Psoas muscle (tissue), 8 donors: Measurements from ENCODE around the gene RBM5. TPM values are rescaled to one million over a fixed set of nuclear protein-coding genes. Genes with fewer than 3 reads are reported as not detected.

Experiments
- ATAC-seq, 4 donors: fragments of 200-7000 bp; cut with Tn5 transposase; one replicate each; pipeline ENCODE4 v1.9.1; 2020; ENCODE audit warnings: moderate library complexity in 3 of 4, mild to moderate bottlenecking in 2 of 4
- DNase-seq, 2 donors: peaks; one replicate each; pipeline ENCODE4 v3.0.0-alpha.2; 2020
- H3K27ac ChIP-seq: fragments of 200-600 bp; one replicate; pipeline ENCODE4 v1.8.0; 2022
- H3K27me3 ChIP-seq, 3 donors: fragments of 200-600 bp in 1 of 3; one replicate each; pipeline versions ENCODE4 v1.6.1 to v1.8.0; 2013 to 2022; ENCODE audit warnings: low read length in 2 of 3, mild to moderate bottlenecking in 2 of 3, moderate library complexity in 1 of 3; ENCODE audit not compliant: insufficient read depth in 3 of 3
- H3K36me3 ChIP-seq, 2 donors: fragments of 200-600 bp in 1 of 2; one replicate each; pipeline versions ENCODE4 v1.6.1 to v1.8.0; 2013 to 2022; ENCODE audit warnings: low read depth in 1 of 2, mild to moderate bottlenecking in 1 of 2, moderate library complexity in 1 of 2; ENCODE audit not compliant: insufficient read depth in 1 of 2
- H3K4me1 ChIP-seq: fragments of 200-600 bp; one replicate; pipeline ENCODE4 v1.8.0; 2022
- H3K4me3 ChIP-seq: fragments of 200-600 bp; one replicate; pipeline ENCODE4 v1.8.0; 2022; ENCODE audit warnings: mild to moderate bottlenecking
- H3K9me3 ChIP-seq: fragments of 200-600 bp; one replicate; pipeline ENCODE4 v1.8.0; 2022
- WGBS, 3 donors: extraction: QIAGEN DNeasy Blood & Tissue Kit; methylation state at CpG; one replicate each; pipeline versions ENCODE4 v1.1.6 to v1.1.7; 2013; 5-methylcytosine and 5-hydroxymethylcytosine counted together
- intact Hi-C, 2 donors: fragments of 100-400 bp; cut with DNase I; formaldehyde crosslinking; loops; one replicate each; pipeline versions ENCODE4 v1.11.0 to v1.14.2; 2022
- long read RNA-seq, 2 donors: library from polyadenylated mRNA; unstranded; transcript quantifications; one replicate each; pipeline ENCODE4 v2.0.0, GENCODE V29; 2021
- polyA plus RNA-seq, 3 donors: library from polyadenylated mRNA; stranded (reverse); fragments of 200-250 nt; gene quantifications; one replicate each; pipeline ENCODE4 v1.2.3, GENCODE V29; 2013
- total RNA-seq, 4 donors: library from RNA; stranded (reverse); fragmentation: NEBNext Ultra II Directional in 2 of 4; extraction: Animal tissue kit (Norgen Biotek cat#: 25700) in 2 of 4; gene quantifications; one replicate each; pipeline versions ENCODE4 v1.2.1 to v1.2.4, GENCODE V29; 2021 to 2023
- TF ChIP-seq, protein P1 (sequence below): fragments of 200-600 bp; IDR thresholded peaks from one replicate; pipeline ENCODE4 v1.8.0; 2022; ENCODE audit warnings: antibody characterized with exemption
- donor health status: healthy with polysubstance abuse.
- donor health status: DM: no; HTN: no; CAD: no; lungs with moderate emphysema.
- donor health status: Bipolar disorder and iron deficiency.
- donor health status: healthy.
- donor health status: DM: yes; HTN: yes; CAD: no.
- donor health status: DM: no; HTN: no; CAD: no.
- donor health status: DM: no; HTN: no; CAD: no.
- donor health status: DM: yes; HTN: yes; CAD: no.

The RBM5 gene
- total RNA-seq = 10 to 100 TPM; 35.6 to 61.4 (median 55.2) TPM
- polyA plus RNA-seq = 10 to 100 TPM; 30.7 to 35.0 (median 31.1) TPM
- long read RNA-seq, donor 1, transcript RBM5-201 (25 exons, 3,188 nt) = major isoform, 17 of 37 reads
- long read RNA-seq, donor 1, partial matches to known transcripts = 9 of 37 reads
- long read RNA-seq, donor 1, other reads (novel, unspliced or antisense) = 11 of 37 reads
- long read RNA-seq, donor 2, transcript RBM5-201 (25 exons, 3,188 nt) = major isoform, 26 of 49 reads
- long read RNA-seq, donor 2, partial matches to known transcripts = 7 of 49 reads
- long read RNA-seq, donor 2, other reads (novel, unspliced or antisense) = 15 of 49 reads

DNA sequence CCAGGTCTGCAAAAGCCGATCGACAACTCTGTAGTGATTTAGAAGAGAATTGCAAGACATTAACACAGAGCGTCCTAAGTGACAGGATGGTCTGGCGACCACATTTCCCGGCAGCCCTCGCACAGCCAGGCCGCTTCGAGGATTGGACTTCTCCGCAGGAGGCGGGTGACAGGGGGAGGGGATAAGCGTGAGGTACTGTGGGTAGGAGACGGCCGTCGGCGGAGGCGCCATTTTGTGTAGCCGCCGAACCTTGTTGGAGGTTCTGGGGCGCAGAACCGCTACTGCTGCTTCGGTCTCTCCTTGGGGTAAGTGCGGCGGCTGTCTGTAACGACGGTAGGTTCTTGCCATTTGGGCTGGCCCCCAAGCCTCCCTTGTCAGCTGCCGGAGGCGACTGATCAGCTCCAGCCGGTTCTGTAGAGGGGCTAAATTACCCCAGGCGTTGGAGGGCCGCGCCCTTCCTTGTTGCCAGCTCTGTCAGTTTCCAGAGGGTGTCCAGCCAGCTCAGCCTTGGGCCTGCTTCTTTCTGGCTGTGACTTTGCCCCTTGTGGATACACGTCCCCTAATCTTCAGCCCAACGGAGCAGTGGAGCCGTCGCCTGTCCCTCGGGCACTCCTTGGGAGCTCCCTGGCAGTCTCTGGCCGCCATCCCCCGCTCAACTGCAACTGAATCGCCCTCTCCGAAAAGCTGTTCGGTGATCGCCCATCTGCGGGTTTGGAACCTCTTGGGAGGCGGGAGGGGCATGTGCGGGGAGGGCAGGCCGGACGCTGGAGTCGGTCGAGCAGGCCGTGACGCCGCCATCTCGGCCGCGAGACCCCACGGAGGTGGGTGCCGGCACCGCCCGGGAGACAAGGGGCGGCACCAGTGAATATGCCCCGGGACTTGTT, at the start of gene RBM5:
RBM5 (plus strand) TSS at position 195 of the 884 bp plus-strand sequence. CDS start 1,516 bp downstream, outside the sequence.
- Histone ChIP-seq H3K9me3 (no peaks in the 10 kb centered on the region), H3K27me3 (no peaks in the 10 kb centered on the region), H3K4me1 (peaks cover 20% of the 10 kb centered on the region), H3K4me3 (peak within 1 kb of the TSS; percentile 100), H3K36me3 (peaks cover 3 to 39% of the 10 kb centered on the region in 2 donors), H3K27ac (peak within 1 kb of the TSS; percentile 99)
- DNase-seq = peak; percentile 93 to 95
- intact Hi-C loops = no loop called here
- WGBS, 3 donors = 0% methylated on average over 61 of the region's 61 CpGs
- TF ChIP-seq, protein P1, sequence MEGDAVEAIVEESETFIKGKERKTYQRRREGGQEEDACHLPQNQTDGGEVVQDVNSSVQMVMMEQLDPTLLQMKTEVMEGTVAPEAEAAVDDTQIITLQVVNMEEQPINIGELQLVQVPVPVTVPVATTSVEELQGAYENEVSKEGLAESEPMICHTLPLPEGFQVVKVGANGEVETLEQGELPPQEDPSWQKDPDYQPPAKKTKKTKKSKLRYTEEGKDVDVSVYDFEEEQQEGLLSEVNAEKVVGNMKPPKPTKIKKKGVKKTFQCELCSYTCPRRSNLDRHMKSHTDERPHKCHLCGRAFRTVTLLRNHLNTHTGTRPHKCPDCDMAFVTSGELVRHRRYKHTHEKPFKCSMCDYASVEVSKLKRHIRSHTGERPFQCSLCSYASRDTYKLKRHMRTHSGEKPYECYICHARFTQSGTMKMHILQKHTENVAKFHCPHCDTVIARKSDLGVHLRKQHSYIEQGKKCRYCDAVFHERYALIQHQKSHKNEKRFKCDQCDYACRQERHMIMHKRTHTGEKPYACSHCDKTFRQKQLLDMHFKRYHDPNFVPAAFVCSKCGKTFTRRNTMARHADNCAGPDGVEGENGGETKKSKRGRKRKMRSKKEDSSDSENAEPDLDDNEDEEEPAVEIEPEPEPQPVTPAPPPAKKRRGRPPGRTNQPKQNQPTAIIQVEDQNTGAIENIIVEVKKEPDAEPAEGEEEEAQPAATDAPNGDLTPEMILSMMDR = no peak
- ATAC-seq = peak; percentile 99 to 100 (median 99)

DNA sequence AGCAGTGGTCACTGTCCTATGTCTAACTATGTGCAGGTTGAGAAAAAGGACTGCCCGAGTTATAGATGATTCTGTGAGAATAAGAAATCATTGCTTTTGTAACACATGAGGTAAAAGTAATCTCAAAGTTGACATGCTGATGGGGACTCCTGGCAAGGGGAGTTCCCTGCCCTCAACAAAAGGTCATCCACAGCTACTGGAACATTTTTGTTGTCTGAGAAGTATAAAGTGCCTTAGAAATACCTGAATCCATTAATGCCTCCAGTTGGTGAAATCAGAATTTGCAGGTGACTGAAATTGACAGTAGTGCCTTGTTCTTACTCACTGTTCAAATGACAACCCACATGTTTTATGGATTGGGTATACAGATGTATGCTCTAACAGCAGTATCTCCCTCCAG, 43.7 kb upstream of the RBM5 start:
- peaks cover 3 to 32% of the 10 kb centered on the region in 2 donors for H3K36me3 ChIP-seq
- 94 to 99% (median 94%) methylated on average over 1 of the region's 1 CpG for WGBS, 3 donors

DNA sequence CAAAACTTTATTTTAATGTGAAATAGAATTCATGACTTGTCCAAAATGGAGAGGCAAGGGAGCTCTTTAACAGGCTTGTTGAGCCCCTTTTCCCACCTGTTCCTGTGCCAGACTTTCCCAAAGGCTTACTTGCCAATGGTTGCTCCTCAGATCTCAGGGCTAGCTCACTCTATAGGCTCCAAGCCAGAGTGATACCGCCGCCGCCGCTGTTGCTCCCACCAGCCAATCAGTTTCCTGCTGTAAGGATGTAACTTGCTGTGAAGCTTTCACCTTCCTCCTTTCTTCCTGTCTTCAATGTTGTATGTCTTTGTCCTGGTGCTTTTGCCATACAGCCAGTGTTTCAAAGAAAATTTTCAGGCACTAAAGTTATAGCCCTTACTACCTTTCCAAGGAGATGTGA, 41.3 kb upstream of the RBM5 start:
- TF ChIP-seq, protein P1 = no peak
- peaks cover 5 to 55% of the 10 kb centered on the region in 2 donors for H3K36me3 ChIP-seq
- H3K27me3 ChIP-seq = no peaks in the 10 kb centered on the region
- no peak overlapping the region for H3K4me3 ChIP-seq
- no peaks in the 10 kb centered on the region for H3K9me3 ChIP-seq
- H3K4me1 ChIP-seq = no peaks in the 10 kb centered on the region
- WGBS, 3 donors = 93 to 99% (median 95%) methylated on average over 4 of the region's 4 CpGs
- ATAC-seq (no peak), DNase-seq (no peak)
- no peak overlapping the region for H3K27ac ChIP-seq
- intact Hi-C loops = no loop called here

More for the DNA sequence above, 43.7 kb upstream of the RBM5 start:
- intact Hi-C loops = no loop called here
- no peaks in the 10 kb centered on the region for H3K9me3 ChIP-seq
- no peak for DNase-seq
- H3K27me3 ChIP-seq = no peaks in the 10 kb centered on the region
- H3K4me3 ChIP-seq = no peak overlapping the region
- TF ChIP-seq, protein P1 = no peak
- H3K4me1 ChIP-seq = no peaks in the 10 kb centered on the region
- no peak for ATAC-seq
- H3K27ac ChIP-seq = no peak overlapping the region

DNA sequence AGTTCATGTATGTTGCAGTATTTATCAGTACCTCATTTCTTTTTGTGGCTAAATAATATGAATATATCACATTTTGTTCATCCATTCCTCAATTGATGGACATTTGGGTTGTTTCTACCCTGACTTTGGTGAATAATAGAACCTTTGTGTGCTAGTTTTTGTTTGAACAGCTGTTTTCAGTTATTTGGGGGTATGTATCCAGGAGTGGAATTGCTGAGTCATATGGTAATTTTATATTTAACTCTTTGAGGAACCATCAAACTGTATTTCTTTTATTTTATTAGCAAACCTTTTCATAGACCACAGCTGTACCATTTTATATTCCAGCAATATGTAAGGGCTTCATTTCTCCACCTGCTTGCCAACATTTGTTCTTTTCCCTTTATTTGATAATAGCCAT, 38.4 kb upstream of the RBM5 start:
- ATAC-seq (no peak), DNase-seq (no peak)
- H3K9me3 ChIP-seq = no peaks in the 10 kb centered on the region
- TF ChIP-seq, protein P1 = no peak
- intact Hi-C loops = loop anchor here in 1 of 2 donors (10.0 kb wide), 1 partner anchor 54 kb away; no protein-coding TSS in a partner anchor
- H3K27me3 ChIP-seq = no peaks in the 10 kb centered on the region
- no peak overlapping the region for H3K27ac ChIP-seq
- H3K4me3 ChIP-seq = no peak overlapping the region
- H3K36me3 ChIP-seq = peaks cover 5 to 81% of the 10 kb centered on the region in 2 donors
- H3K4me1 ChIP-seq = no peaks in the 10 kb centered on the region
